Posterior cingulate gyrus (tissue), 11 donors: ENCODE results near the gene GNA14.
"Not testable (repeated sequence)": the region's sequence is repeated elsewhere in the genome, so short reads cannot be mapped to it uniquely, and the experiment has no call there.

Source experiments
- DNase-seq, 10 donors: peaks; one replicate each; pipeline versions ENCODE4 v3.0.0 to v3.0.0-alpha.2; 2020 to 2021; ENCODE audit warnings: mixed read lengths in 3 of 10
- intact Hi-C: fragments of 100-400 bp; cut with DNase I; formaldehyde crosslinking; loops from one replicate; pipeline ENCODE4 v1.15.1; 2023

Gene GNA14

DNA sequence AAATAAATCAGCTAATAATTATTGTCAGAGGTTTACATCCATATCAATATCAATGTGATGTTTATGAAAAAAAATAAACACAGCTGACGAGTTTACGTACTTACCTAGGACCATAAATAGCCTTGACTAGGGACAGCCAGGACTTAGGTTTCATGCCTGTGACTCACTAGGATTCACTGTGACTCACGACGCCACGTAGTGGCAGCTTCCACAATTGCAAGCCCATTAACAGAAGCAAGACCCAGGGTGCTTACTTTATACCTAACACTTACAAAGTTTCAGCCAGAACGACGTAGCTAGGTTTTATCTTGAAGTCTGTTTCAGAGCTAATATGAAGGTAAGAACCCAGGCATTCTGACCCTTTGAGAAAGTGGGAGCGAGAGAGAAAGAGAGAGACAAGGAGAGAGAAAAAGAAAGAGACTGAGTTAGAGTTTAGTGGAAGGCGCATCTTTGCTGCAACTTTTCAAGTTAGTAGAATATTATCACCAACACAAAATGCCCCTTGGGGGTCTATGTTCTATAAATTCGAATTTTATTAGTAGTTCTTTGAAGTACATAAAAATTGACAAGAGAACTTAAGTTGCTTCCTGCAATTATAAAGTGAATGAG, 191.2 kb downstream of the GNA14 start:
- peak; percentile 66 to 96 (median 86) for DNase-seq
- intact Hi-C loops = no loop called here

DNA sequence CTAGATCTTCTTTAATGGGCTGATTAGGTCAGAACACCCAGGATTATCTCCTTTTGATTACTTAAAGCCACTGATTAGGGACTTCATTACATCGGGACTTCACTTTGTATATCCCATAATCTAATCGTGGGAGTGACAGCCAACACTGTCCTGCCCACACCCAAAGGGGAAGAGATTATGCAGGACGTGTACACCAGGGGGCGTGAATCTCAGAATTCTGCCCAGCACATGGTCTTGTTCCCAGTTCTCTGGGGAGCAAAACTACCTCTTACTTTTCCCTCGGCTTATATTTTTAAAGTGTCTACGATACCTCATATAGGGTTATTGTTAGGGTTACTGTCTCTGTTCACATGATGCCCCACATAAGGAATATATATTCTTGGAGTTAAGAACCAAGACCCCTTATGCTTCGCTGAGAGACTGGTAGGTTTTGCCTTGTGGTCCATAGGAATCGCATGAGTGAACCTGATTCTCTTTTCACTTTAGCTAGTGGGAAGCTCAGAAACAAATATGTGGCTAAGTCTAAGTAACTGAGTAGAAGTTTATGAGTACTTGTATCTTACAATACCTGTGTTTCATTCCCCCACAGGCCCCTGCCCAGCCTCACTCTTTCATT, 192.7 kb downstream of the GNA14 start:
- no peak for DNase-seq

DNA sequence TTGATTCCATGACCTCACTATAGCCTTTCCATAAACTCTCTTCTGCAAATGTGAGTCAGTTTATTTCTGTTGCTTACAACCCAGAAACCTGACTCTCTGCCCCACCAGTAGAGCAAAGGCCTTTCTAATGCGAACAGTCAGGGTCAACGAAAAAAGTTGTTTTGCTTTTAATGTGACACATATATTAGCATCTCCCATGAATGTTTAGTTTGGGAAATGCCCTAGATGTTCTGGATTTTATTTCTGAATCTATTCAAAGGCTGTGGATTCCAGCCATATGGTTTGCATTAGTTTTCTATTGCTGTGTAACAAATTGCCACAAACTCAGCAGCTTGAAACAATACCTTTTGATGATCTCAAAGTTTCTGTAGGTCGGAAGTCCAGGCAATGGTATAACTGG, 193.5 kb downstream of the GNA14 start:
- intact Hi-C loops = no loop called here
- DNase-seq = no peak

More for the DNA sequence above, 192.7 kb downstream of the GNA14 start:
- intact Hi-C loops = no loop called here

DNA sequence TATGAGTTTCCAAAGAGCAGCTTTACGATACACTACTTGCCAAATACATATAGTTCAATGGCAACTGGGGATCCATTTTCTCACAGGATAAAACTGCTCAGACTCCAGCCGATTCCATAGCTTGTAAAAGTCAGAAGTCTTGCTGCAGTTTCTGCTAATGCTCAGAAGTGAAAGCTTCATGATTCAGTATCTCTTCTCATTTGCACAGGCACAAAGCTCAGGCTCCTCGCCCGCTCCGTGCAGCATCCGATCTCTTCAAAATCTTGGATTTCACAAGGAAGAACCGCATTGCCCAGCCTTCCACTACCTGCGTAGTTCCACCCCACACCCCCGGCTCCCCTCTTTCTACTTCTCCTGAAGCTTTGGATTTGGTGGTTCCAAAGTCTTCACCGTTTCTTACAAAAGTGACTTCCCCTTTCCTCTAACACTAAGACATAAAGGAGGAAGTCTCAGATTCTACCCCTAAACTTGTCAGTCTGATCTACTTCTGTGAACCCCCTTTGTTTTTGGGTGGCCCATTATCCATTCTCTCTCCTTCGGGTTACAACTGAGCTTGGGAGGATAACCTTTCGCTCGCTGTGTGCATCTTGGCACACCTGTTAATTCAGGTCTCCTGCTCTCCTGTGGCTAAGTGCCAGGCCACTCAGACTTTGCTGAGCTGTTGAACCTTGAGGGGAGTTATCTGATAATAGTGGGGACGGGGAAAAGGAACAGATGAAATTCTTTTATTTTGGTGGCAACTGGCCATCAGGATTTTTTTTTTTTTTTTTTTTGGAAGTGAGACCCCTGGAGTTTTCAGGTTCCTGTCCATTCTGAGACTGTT, 194.1 kb downstream of the GNA14 start:
- DNase-seq = no peak
- intact Hi-C loops = no loop called here

DNA sequence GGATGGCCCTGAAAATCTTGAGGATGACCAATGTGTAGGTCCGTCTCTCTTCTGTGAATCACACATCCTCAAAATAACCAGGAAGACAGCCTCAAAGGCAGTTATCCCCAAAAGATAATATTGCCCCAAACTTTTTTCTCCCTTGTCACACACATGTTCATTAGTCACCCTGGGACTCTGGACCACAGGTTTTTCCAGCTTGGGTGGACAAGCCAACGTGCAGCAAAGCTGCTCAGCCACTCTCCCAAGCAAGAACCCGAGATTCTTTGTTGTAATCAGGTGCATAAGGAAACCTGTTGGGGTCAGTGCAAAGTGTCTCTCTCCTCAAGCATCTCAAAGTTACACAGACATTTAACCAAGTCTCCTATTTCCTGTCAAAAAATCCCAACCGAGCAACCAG, 196.6 kb downstream of the GNA14 start:
- DNase-seq = no peak
- intact Hi-C loops = no loop called here

DNA sequence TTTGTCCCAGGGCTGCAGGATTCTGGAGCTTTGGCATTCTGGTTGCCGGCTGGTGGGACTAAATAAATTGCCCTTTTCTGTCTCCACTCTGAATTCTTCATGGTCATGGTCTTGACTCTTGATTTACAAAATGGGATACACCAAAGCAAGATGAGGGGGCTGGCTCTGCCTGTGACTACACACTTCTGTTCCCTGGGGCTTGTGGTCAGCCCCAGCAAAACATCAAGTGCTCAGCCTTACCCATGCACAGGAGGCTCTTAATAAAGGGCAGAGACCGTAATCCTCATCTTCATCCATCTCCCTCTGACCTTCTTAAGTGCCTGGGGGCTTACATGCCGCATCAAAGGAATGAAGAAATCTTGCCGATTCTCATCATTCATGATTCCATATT, 198.0 kb downstream of the GNA14 start:
- no peak for DNase-seq
- intact Hi-C loops = no loop called here

DNA sequence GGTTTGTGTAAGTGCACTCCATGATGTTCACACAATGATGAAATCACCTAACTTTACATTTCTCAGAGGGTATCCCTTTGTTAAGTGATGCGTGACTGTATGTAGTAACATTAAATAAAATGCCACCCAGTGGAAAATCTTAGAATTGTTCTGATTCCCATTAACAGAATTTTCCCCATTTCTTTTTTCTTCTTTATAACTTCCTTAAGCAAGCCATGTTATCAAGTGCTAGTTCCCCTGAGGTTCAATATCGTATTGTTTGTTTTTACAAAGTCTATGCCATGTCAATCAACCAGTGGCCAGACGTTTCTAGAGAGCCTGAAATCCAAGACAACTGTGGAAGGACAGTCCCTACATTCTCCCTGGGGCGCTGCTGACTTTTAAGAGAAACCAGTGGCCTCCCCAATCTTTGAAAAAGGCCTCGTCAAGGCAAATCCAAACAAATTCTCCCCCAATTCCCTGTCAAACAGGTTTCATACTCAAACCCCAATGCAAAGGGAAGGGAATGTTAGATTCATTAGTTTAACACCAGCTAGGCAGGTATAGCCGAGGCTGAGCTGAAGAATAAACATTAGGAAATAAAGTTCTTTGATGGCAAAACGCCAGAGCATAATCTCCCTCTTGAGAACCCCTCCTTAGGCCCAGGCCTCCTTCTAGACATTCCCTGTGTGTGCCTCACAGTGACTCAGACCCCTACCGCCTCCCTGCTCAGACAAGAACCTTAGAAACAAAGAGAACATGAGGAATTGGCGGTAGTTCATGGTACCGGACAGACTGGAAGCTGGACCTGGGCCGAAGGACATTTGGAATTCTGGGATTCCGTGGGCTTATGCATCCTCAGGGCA, 198.7 kb downstream of the GNA14 start:
- intact Hi-C loops = loop anchor here (10.0 kb wide), 1 partner anchor 765 kb away; no protein-coding TSS in a partner anchor
- DNase-seq = no peak

DNA sequence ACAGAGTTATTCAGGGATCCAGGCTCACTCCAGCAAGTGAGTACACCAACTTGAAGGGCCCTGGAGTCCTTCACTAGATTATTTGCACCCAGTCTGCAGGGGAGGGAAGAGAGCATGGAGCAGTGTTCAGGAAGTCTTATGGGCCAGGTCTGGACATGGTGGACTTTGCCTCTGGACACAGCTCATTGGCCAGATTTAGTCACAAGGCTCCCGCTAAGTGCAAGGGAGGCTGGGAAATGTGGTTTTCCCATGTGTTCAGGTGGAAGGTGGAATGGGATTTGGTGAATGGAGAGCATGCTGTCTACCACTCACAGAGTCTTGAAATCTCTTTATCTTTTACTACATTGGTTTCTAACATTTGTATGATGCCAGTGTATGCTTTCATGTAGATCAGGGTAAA, 200.5 kb downstream of the GNA14 start:
- no peak for DNase-seq
- intact Hi-C loops = loop anchor here (10.0 kb wide), 1 partner anchor 767 kb away; no protein-coding TSS in a partner anchor

DNA sequence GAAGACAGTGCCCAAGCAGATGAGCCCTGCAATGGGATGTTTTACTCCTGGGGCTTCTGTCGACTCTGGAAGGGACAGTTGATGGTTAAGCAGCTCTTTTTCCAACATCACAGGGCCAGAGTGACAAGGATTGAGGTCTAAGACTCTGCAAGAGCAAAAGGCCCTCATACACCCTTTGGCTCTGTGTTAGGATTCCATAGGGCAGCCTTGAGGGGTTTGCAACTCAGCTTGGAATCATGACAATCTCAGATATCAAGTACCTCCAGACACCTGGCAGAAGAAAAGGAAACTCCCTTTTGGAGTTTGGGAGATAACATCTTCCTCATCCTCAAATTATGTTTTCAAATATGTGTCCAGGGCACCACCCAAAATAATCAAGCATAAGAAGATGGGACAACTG, 205.7 kb downstream of the GNA14 start:
- intact Hi-C loops = loop anchor here (10.0 kb wide), 1 partner anchor 772 kb away; no protein-coding TSS in a partner anchor
- no peak for DNase-seq

DNA sequence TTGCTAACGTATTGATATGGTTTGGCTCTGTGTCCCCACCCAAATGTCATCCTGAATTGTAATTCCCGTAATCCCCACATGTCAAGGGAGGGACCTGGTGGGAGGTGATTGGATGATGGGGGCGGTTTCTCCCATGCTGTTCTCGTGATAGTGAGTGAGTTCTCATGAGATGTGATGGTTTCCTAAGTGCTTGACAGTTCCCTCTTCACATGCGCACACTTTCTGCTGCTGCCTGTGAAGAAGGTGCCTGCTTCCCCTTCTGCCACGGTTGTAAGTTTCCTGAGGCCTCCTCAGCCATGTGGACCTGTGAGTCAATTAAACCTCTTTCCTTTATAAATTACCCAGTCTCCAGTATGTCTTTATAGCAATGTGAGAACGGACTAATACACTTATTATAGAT, 207.0 kb downstream of the GNA14 start:
- not testable (repeated sequence) for DNase-seq
- intact Hi-C loops = loop anchor here (10.0 kb wide), 1 partner anchor 774 kb away; no protein-coding TSS in a partner anchor

DNA sequence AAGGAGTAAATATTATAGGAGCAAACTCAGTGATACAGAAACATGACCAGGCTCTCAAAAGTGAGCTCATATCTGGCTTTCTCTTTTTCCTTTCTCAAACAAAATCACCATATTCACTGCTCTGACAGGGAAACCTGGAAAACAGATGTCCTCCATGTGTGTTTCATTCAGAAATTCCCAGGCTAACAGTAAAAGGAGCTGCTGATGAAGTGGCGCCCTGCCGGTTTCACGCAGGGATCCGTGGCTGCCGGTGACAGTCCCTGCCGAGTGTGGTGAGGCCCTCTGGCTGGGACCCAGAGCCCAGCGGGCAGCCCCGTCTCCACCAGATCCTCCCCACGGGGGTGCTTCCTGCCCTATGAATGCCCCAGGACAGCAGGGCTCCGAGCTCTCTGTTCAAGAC, 208.1 kb downstream of the GNA14 start:
- peak in 6 of 10 donors; percentile 27 to 91 (median 42) for DNase-seq
- intact Hi-C loops = loop anchor here (10.0 kb wide), 1 partner anchor 775 kb away; no protein-coding TSS in a partner anchor

DNA sequence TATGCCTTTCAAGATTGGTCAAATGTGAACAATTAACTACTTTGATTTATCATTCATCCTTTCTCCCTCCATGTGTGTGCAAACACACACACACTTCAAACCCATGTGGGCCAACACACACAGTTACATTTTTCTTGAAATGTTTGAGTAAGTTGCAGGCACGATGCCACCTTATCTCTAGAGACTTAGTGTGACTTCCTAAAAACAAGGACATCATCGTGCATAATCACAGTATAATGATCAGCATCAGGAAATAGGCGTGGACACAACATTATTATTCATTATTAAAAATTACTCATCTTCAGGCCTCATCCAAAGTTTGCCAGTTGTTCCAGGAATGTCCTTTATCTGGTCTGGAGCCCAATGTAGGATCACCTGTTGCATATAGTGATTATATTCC, 209.5 kb downstream of the GNA14 start:
- no peak for DNase-seq
- intact Hi-C loops = loop anchor here (5.0 kb wide), 1 partner anchor 684 kb away; no protein-coding TSS in a partner anchor

DNA sequence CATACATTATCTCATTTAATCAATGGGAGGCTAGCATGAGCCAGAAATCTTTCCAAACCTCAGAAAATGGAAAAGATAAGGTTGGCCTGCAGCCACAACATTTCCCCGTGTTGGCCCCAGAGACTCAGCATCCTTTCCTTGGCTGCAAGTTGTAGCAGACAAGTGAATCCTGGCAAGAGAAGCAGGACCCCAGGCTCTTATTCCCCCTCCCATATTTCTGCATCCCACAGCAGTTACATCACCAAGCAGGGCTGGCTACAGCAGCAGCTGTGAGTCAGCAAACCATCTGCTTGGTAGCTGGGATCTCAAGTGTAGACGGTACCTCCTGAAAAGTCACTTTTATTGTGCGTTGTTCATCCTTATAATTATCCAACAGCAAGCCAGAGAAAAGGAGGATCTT, 212.4 kb downstream of the GNA14 start:
- intact Hi-C loops = loop anchor here (5.0 kb wide), 1 partner anchor 687 kb away; no protein-coding TSS in a partner anchor

DNA sequence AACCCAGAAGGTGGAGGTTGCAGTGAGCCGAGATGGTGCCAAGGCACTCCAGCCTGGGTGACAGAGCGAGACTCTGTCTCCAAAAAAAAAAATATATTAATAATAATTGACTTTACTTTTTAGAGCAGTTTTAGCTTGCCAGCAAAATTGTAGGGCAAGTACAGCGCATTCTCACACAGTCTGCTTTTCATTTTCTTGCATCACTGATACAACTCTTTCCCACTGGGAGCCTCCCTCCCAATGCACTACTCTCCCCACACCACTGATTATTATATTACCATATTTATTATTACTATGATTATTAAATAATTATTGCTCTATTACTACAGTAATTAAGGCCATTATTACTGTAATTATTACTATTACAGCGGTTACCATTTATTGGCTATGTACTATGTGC, 212.8 kb downstream of the GNA14 start:
- no peak for DNase-seq
- intact Hi-C loops = loop anchor here (5.0 kb wide), 1 partner anchor 687 kb away; no protein-coding TSS in a partner anchor

More for the DNA sequence above, 212.4 kb downstream of the GNA14 start:
- DNase-seq = no peak

DNA sequence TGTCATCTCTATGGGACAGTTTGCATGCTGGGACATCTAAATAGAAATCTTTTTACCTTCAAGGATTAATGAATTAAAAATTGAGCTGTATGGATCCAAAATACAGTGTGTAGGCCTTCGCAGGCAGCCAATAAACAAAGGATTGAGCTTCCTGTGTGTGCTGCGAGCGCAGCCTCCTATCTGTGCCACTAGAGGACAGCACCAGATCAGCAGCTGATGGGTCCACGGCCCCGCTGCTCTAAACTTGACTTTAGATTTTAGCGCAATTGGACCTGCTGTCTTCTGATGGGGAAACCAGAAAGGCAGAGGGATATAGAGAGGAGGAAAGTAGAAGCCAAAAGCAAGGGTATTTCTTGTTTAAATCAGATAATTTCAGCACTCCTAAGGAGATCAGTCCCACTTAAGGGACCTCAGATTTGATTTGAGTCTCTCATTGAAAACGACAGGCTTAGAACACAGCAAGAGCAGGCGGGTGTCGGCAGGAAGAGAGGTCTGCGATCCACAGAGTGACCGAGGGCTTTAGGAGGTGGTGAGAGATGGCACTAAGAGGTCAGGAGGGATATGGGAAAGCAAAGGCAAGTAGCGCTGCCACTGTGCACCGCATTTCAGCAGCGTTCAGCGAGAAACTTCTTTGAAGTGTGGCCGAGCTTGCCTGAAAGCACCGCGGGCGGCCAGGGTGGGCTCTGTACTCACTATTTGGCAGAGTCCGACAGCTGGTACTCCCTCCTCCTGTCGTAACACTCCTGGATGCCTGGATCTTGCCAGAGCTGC, 214.3 kb downstream of the GNA14 start:
- peak; percentile 52 to 97 (median 76) for DNase-seq
- intact Hi-C loops = loop anchor here (5.0 kb wide), 2 partner anchors 318 to 603 kb away; no protein-coding TSS in a partner anchor

DNA sequence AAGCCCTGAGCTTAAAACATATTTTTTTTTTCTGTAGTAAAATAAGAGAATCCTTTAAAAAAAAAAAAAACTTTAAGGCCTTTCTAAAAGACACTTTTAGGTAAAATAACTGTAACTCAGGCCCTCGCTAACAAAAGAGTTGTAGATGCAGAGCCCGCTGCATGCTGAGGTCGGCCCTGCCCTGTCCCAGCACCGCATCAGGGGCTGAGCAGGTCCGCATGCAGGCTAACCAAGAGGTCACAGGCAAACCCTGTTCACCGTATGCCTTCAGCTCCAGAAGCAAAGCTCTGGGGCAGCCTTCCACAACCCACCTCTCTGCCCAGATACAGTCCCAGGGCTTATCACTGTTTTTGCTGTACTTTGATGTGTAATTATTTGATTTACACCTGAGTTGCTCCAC, 216.1 kb downstream of the GNA14 start:
- intact Hi-C loops = loop anchor here (5.0 kb wide), 2 partner anchors 320 to 605 kb away; no protein-coding TSS in a partner anchor
- DNase-seq = no peak

DNA sequence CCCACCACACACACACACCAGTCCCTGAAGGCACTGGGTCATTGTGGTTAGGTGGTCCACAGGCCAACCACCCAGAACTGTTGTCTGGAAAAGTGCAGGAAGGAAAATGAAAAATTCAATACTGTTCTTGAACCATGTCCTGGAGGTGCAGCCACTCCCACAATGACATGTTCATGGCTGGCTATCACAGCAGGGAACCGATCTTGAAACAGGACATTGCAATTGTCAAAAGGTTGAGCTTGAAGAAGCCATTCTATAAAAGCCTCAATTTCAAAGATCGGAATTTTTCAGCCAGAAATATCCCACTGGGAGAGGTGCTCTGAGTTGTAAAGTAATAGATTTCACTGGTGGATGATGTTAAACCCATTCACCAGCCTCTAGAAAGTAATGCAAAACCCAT, 218.2 kb downstream of the GNA14 start:
- no peak for DNase-seq
- intact Hi-C loops = loop anchor here (5.0 kb wide), 2 partner anchors 322 to 607 kb away; no protein-coding TSS in a partner anchor

DNA sequence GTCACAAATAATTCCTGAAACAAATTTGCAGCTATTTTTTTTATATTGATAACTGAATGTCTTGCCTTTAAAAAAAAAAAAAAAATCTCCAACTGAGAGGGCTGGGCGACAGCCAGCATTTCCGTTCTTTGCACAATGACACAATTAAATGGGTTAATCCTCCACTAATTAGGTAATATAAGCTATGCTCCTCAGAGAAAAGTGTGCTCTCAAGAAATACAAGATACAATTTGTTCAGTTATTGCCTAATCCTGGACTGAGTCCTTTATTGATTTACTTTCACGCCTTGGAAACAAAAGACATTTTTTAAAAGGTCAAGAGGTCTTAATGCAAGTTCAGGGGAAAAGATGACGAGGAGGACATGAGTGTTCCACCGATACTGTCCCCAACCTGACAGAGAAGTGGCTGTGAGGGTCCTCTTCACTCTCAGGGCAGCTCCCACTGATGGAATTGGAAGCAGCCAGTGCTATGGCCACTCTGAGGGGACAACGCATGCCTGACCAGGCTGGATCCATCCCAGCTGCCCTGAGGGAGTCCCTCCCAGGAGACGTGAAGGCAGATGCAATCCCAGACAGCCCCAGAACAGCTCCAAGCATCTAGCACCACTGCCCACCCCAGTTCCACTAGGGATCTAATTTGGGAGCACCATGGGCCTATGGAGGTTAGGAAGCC, 220.7 kb downstream of the GNA14 start:
- DNase-seq = no peak
- intact Hi-C loops = no loop called here

DNA sequence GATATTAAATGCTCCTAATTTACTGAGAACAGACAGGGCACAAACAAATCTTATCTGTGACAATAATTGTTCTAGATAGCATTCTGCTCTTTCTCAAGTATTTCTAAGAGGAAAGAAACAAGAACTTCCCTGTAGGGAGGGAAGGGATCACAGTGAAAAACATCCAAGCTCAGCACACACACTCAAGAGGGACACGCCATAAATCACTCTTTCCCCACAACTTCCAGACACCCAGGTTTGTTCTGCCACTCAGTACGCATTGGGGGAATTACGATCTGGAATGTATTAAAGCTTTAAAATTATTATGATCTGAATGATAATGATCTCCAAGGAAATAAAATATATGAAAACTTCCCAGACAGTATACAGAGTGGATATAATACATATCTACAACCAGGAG, 221.4 kb downstream of the GNA14 start:
- intact Hi-C loops = no loop called here

More for the DNA sequence above, 221.4 kb downstream of the GNA14 start:
- DNase-seq = no peak
